ENCODE measurements around the gene COL10A1. TPM values are rescaled to one million over a fixed set of nuclear protein-coding genes. Genes with fewer than 3 reads are reported as not detected.

The COL10A1 gene
- total RNA-seq, 1 experiment from 2014 or later, result not detected

DNA sequence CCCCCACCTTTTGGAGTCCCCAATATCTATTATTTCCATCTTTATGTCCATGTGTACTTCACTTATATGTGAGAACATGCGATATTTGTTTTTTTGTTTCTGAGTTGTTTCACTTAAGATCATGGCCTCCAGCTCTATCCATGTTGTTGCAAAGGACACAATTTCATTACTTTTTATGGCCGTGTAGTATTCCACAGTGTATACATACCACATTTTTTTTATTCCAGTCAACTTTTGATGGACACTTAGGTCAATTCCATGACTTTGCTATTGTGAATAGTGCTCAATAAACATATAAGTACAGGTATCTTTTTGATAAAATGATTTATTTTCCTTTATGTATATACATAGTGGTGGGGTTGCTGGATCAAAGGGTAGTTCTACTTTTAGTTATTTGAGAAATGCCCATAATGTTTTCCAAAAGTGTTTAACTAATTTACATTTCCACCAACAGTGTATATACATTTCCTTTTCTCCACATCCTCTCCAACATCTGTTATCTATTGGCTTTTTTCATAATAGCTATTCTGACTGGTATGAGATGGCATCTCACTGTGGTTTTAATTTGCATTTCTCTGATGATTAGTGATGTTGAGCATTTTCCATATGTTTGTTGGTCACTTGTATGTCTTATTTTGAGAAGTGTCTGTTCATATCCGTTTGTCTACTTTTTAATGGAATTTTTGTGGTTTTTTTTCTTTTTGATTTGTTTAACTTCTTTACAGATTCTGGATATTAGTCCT, 34.0 kb upstream of the COL10A1 start:
- Histone ChIP-seq H4K91ac (ENCODE audit: insufficient read length, low read depth, low read length) (no peak overlapping the region), H2AK5ac (ENCODE audit: insufficient read length, low read length) (no peak overlapping the region), H4K20me1 (ENCODE audit: control insufficient read depth, insufficient read depth, insufficient read length) (no peaks in the 10 kb centered on the region), H3K27ac (ENCODE audit: insufficient read length, low read depth, low read length) (no peak overlapping the region), H2BK20ac (ENCODE audit: low read depth, low read length, poor library complexity, severe bottlenecking) (no peak overlapping the region), H2BK15ac (ENCODE audit: low read depth, low read length) (no peak overlapping the region), H3K18ac (ENCODE audit: insufficient read length, low read depth, low read length) (no peak overlapping the region), H3K79me2 (ENCODE audit: insufficient read depth, low read length) (no peaks in the 10 kb centered on the region), H3K27me3 (ENCODE audit: insufficient read depth, low read length) (no peaks in the 10 kb centered on the region), H3K9ac (ENCODE audit: extremely low read depth, insufficient read length, low read length) (no peak overlapping the region), H2BK5ac (ENCODE audit: insufficient read length, low read length) (no peak overlapping the region), H3K23me2 (ENCODE audit: insufficient read length, low read depth, low read length, poor library complexity, severe bottlenecking) (no peaks in the 10 kb centered on the region), H3K4ac (ENCODE audit: low read depth, low read length) (no peak overlapping the region), H3K4me2 (ENCODE audit: insufficient read depth, insufficient read length, low read length) (no peak overlapping the region), H2AFZ (ENCODE audit: low read length) (no peak overlapping the region), H3K14ac (ENCODE audit: insufficient read depth, low read length) (no peak overlapping the region), H3T11ph (ENCODE audit: low read length) (no peak overlapping the region), H2BK120ac (ENCODE audit: low read depth, low read length, poor library complexity, severe bottlenecking) (no peak overlapping the region), H4K5ac (ENCODE audit: insufficient read length, low read depth, low read length) (no peak overlapping the region), H3K23ac (ENCODE audit: insufficient read length, low read depth, low read length) (no peak overlapping the region), H3K79me1 (ENCODE audit: insufficient read depth, low read depth, low read length, poor library complexity, severe bottlenecking) (no peaks in the 10 kb centered on the region), H4K8ac (replicated peaks; ENCODE audit: insufficient read length, low read depth, low read length) (no peak overlapping the region), H2BK12ac (ENCODE audit: insufficient read length, low read depth, low read length) (no peak overlapping the region), H3K9me3 (ENCODE audit: control insufficient read depth, low read depth, low read length) (no peaks in the 10 kb centered on the region), H3K56ac (ENCODE audit: insufficient read length, low read depth, low read length) (no peak overlapping the region), H3K4me1 (ENCODE audit: insufficient read depth, low read length) (peaks cover 4% of the 10 kb centered on the region; the same call in 1 of the 2 replicates)
- H3K27me3 Mint-ChIP-seq (ENCODE audit: low read depth), result no peaks in the 10 kb centered on the region
- no peak overlapping the region for H3K4me3 Mint-ChIP-seq
- H3K9me3 Mint-ChIP-seq, result peaks cover 6 to 7% of the 10 kb centered on the region in 2 experiments; a peak in 2 of 5 replicates
- TF ChIP-seq, protein P1, sequence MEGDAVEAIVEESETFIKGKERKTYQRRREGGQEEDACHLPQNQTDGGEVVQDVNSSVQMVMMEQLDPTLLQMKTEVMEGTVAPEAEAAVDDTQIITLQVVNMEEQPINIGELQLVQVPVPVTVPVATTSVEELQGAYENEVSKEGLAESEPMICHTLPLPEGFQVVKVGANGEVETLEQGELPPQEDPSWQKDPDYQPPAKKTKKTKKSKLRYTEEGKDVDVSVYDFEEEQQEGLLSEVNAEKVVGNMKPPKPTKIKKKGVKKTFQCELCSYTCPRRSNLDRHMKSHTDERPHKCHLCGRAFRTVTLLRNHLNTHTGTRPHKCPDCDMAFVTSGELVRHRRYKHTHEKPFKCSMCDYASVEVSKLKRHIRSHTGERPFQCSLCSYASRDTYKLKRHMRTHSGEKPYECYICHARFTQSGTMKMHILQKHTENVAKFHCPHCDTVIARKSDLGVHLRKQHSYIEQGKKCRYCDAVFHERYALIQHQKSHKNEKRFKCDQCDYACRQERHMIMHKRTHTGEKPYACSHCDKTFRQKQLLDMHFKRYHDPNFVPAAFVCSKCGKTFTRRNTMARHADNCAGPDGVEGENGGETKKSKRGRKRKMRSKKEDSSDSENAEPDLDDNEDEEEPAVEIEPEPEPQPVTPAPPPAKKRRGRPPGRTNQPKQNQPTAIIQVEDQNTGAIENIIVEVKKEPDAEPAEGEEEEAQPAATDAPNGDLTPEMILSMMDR (conservative IDR thresholded peaks at IDR 0.05), result no peak
- H3K4me1 Mint-ChIP-seq, result peaks cover 4 to 10% of the 10 kb centered on the region in 2 experiments
- WGBS (ENCODE audit: extremely low coverage, insufficient read length, low lambda C conversion rate), result no CpG with 5 or more reads among the region's 3 CpGs
- peaks cover 11 to 32% (median 13%) of the 10 kb centered on the region in 3 experiments for H3K36me3 Mint-ChIP-seq (ENCODE audit: insufficient read depth in 1 of 3, low read depth in 3 of 3)
- H3K27ac Mint-ChIP-seq, result no peak overlapping the region
- DNase-seq, result no peak
